HuH-7.5 (cell line): Measurements from ENCODE around the gene CCDC106.

Source experiments
- DNase-seq: peaks from one replicate; pipeline ENCODE4 v3.0.0; 2011; ENCODE audit warnings: low spot score

The CCDC106 gene

DNA sequence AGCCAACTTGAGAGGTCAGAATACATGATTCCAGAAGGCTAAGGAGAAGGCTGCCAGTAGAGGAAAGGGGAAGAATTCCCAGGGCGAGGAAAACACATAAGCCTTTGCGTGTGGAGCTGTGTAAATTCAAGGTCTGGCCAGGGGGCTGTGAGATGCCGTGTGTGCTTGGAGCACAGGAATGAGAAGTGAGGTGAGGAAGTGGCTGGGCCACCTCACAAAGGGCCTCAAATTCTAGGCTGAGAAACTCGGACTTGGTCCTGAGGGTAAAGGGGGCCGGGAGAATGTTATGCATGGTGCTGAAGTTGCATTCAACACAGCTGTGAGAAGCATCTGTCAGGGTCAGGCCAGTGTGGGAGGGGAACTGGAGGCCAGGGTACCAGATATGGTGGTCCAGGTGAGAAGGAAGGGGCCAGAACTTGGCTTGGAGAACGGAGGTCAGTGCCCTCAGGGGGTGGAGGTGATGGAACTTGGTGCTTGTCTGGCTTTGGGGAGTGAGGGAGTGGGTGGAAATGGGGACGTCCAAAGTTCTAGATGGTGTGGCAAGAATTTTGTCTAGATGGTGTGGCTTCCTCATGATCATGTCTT is 12.1 kb upstream of the CCDC106 start:
- no peak for DNase-seq

DNA sequence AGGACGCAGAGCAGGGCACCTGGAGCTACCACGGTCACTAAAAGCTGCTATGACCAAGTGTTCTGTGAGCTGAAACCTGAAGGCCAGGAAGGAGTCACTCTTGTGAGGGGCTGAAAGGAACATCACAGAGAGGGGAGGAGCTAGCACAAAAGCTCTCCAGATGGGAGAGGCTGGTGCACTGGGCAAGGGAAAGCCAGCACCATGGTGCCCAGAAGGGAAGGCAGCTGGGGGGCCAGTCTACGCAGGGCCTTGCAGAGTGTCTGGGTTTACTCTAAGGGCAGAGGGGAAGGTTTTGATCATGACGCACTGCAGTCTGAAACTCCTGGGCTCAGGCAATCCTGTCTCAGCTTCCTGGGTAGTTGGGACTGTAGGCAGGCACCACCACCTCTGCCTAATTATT is 11.3 kb upstream of the CCDC106 start:
- no peak for DNase-seq

DNA sequence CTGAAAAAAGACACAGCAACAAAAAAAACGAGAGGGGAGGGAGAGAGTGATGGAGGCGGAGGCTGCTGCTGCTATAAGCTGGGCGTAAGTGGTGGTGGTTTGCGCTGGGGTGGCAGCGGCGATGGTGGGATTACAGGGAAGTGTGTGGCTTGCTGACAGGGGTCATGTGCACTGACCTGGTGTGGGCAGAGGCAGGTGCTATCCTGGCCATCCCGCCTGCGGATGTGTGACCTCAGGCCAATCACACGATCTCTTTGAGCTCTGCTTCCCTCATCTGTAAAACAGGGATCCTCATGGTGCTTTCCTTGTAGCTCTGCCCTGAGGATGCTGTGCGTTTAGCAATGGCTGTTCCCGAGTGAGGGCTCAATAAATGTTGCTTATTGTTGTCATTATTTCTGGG is 10.5 kb upstream of the CCDC106 start:
- no peak for DNase-seq

- DNase-seq: no peak
Observed at GRCh38 chr19:55638864-55639359, 9.1 kb upstream of the CCDC106 start.

- no peak for DNase-seq
Observed at GRCh38 chr19:55640043-55640576, 7.9 kb upstream of the CCDC106 start.

DNA sequence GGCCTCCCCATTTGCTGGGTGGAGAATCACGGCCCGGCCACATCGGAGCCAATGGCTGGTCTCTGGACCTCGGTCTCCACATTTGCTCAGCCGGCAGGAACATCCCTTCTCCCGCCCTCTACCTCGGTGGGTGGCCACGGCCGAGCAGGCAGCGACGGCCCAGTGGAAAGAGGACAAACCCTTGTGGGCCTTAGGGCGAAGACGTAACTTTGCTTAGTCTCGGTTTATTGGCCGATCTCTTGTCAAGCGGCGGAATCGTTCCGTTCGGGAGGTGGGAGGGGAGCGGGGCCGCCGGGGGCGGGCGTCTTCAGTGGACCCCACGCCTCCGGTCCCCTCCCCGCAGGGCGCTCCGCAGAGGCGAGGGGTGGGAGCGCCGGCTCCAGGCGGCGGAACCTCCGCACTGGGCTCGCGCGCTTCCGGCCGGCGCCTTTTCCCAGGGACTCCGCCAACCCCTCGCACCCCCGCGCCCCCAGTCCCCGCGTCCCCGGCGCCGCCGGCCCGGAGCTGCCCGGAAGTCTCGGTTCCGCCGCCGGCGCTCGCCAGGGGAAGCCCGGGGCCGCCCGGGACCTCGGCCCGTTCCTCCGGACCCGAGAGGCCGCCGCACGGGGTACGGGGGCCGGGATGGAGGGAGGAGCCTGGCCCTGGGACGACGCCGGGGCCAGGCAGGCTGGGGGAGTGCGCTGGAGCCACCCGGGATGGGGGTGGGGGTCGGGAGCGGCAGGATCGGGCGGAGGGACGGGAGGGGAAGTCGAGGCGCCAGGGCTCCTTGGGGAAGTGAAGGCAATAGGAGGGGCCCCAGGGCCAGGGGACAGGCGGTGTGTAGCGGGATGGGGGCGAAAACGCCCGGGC is 7.2 kb upstream of the CCDC106 start, which contains the start of gene ZNF580:
Gene ZNF580, plus strand, starts transcription at position 426 of the 849 bp plus-strand sequence. CDS start 1,507 bp downstream, outside the sequence.
- peak; percentile 77 for DNase-seq

DNA sequence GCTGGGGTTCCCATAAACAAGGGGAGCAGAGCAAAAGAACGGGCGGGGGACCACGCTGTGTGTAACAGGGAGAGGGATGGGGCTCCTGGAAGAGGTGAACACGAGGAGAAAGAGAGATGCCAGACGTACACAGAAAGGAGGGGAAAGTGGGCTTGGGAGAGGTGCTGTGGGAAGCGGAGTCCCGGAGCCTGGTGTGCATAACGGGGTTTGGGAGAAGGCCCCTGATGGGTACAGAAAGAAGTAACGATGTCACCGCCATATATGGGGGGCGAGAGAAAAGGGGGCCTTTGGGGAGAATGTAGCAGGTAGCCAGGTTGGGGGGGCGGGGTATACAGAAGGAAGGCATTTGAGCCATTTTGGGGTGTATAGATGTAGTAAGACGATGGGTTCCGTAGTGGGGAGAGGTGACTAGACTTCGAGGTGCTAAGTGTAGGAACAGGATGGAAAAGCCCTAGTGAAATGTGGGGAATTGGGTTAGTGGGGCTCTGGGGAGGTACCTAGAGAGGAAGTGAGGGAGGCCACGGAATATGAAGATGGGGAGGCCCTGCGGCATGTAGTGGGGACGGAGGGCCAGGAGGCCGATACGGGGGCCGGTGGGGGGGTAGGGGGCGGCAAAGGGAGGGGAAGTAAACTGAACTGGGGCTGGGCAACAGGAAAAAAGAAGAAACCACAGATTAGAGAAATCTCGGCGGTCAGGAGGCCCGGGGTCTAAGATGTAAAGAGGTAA is 6.4 kb upstream of the CCDC106 start:
- no peak for DNase-seq

DNA sequence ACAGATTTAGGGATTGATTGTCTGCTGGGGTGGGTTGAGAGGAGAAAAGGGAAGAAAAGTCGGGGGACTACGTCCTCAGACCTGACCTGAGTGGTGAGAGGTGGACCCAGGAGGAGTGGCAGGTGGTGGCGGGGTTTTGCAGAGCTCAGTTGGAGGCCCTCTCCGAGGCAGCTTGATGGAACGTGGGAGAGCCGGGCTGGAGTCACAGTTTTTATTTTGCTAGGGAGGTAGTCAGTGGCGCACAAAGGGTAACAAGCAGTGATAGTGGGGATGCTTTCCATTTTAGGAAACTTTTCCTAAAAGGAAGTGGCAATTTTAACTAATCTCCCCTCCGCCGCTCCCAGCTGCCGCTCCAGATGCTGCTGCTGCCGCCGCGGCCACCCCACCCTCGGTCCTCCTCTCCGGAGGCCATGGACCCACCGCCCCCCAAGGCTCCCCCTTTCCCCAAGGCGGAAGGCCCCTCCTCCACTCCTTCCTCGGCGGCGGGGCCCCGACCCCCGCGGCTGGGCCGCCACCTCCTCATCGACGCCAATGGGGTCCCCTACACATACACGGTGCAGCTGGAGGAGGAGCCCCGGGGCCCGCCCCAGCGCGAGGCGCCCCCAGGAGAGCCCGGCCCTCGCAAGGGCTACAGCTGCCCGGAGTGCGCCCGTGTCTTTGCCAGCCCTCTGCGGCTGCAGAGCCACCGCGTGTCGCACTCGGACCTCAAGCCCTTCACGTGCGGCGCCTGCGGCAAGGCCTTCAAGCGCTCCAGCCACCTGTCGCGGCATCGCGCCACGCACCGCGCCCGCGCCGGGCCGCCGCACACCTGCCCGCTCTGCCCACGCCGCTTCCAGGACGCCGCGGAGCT is 5.6 kb upstream of the CCDC106 start:
- DNase-seq: no peak

GRCh38 chr19:55643003-55643886 is 4.8 kb upstream of the CCDC106 start, which contains the start of gene ZNF581:
TSS of gene ZNF581 (plus strand) at chr19:55643649. CDS start at chr19:55644572, 923 bp downstream.
- DNase-seq: peak; percentile 96

DNA sequence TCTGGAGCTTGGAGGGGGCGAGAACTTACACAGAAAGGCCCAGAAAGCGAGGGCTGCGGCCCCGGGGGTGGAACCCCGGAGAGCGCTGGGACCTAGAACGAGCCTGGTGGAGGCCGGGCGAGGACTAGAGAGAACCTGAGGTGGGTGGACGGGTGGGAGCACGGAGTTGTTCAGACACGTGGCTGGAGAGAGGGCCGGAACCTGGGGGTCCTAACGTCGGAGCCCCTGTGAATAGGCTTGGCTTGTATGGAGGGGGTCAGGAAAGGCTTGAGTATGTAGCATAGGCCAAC is 4.2 kb upstream of the CCDC106 start:
- DNase-seq: no peak

DNA sequence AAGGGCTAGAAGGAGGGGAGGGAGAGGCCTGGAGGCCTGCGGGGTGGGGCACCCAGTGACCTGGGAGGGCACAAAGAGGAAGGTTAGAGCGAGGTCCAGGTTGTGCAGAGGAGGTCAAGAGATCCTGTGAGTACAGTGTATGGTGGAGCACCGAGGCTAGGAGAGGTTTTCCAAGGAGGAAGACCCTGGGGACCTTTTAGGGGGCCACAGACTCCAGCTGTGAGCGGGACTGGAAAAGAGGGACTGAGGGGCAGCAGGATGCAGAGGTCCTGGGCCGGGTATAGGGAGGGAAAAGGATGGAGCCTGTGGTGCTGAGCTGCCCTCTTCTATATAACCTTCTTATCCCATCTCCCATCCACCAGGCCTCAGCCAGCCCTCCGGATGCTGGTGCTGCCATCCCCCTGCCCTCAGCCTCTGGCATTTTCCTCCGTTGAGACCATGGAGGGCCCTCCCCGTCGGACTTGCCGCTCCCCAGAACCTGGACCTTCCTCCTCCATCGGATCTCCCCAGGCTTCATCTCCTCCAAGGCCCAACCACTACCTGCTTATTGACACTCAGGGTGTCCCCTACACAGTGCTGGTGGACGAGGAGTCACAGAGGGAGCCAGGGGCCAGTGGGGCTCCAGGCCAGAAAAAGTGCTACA is 3.7 kb upstream of the CCDC106 start:
- no peak for DNase-seq

DNA sequence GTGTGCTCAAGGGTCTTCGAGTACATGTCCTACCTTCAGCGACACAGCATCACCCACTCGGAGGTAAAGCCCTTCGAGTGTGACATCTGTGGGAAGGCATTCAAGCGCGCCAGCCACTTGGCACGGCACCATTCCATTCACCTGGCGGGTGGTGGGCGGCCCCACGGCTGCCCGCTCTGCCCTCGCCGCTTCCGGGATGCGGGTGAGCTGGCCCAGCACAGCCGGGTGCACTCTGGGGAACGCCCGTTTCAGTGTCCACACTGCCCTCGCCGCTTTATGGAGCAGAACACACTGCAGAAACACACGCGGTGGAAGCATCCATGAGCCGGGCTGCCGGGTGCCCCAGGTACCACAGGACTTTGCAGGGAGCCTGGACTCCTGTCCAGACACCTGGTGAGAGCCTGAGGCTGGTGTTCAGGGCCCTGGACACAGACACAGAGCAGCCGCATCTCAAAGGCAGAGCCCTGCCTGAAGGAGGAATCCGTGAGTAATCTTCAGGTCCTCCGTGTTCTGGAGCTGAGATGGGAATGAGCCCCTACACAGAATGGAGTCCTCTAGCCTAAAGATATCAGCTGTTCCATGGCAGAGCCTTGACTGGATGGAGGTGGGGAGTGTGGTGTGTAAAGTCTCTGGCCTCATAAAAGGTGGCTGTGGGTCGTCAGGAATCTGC is 3.0 kb upstream of the CCDC106 start:
- no peak for DNase-seq

DNA sequence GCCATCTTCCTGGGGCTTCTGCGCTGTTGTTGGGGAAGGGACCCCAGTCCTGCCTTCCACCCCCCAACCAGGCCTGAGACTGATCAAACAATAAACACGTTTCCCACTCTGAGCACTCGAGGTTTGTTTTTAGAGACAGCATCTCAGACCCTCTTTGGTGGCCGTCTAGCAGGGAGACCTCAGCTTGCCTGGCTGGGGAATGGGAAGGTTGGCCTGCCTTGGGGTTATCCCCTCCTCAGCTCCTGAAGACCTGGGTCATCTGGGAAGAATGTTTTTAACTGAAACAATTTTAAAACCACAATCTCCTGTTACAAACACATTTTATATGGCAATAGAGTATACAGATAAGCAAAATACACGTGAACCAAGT is 2.5 kb upstream of the CCDC106 start:
- DNase-seq: no peak

- DNase-seq: no peak
Observed at GRCh38 chr19:55646889-55647731, 902 bp upstream of the CCDC106 start.

- no peak for DNase-seq
Observed at GRCh38 chr19:55648585-55649267, 714 bp downstream of the CCDC106 start.

DNA sequence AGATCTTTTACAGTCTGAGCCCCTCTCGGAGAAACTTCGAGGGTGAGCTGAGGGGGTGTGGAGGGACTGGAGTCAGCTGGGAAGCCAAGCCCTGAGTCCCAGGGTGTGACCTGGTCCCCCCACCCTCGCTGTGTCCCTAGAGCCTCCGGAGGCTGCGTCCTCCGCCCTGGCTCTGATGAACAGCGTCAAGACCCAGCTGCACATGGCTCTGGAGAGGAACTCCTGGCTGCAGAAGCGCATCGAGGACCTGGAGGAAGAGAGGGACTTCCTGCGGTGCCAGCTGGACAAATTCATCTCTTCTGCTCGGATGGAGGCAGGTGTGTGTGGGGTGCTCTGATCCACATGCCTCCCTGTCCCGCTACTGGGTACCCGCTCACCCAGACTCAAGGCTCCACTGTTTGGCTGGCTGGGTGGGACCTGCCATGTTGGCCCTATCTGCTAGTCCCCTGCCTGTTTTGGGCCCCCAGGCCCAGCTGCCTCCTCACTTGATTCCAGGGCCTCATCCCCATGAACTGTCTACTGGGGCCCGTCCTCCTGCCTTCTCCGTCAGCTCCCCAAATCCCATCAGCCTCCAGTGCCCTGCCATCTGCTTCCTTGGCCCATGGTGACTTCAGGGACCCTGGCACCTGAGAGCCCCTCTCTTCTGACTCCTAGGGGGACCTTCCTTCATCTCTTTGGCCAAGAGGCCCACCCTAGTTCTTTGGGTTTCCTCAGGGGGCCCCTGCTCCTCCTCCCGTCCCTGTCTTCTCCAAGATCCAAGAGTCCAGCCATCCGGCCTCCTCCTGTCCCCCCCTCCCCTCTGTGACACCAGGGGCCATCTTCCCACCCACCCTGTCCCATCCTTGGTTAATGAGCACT is 1.5 kb downstream of the CCDC106 start:
- no peak for DNase-seq

GRCh38 chr19:55650126-55650557 is 2.1 kb downstream of the CCDC106 start:
- DNase-seq: no peak
